ENCODE data around the gene BPGM.

DNA sequence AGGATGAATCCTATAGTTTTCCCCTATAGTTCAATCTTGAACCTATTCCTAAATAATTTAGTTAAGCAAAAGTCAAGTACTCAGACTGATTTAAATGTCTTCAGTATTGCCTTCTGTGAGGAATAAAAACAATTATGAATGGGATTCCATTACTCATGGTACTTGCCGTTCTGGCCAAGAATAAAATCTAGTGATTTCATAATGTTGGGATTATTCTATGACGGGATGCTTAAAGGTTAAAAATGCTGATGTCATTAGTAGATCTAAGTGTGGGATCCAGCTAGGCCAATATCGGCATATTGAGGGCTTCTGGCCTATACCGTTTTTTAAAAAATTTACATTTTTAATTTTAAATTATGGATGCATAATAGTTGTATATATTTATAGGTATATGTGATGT, 5.3 kb downstream of the BPGM start:
- TF ChIP-seq, protein P1, sequence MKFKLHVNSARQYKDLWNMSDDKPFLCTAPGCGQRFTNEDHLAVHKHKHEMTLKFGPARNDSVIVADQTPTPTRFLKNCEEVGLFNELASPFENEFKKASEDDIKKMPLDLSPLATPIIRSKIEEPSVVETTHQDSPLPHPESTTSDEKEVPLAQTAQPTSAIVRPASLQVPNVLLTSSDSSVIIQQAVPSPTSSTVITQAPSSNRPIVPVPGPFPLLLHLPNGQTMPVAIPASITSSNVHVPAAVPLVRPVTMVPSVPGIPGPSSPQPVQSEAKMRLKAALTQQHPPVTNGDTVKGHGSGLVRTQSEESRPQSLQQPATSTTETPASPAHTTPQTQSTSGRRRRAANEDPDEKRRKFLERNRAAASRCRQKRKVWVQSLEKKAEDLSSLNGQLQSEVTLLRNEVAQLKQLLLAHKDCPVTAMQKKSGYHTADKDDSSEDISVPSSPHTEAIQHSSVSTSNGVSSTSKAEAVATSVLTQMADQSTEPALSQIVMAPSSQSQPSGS (CRISPR knock-in tag; IDR thresholded peaks at IDR 0.05) = no peak
- TF ChIP-seq, protein P2, sequence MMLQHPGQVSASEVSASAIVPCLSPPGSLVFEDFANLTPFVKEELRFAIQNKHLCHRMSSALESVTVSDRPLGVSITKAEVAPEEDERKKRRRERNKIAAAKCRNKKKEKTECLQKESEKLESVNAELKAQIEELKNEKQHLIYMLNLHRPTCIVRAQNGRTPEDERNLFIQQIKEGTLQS (IDR thresholded peaks at IDR 0.05) = no peak
- TF ChIP-seq, protein P2 (CRISPR knock-in tag; conservative IDR thresholded peaks at IDR 0.05) = no peak
- no peak for TF ChIP-seq HDAC1 (IDR thresholded peaks at IDR 0.05)
- TF ChIP-seq NRF1 (conservative IDR thresholded peaks at IDR 0.05 in 1 of 2, IDR thresholded peaks at IDR 0.05 in 1 of 2) = no peak
- TF ChIP-seq, protein P3, sequence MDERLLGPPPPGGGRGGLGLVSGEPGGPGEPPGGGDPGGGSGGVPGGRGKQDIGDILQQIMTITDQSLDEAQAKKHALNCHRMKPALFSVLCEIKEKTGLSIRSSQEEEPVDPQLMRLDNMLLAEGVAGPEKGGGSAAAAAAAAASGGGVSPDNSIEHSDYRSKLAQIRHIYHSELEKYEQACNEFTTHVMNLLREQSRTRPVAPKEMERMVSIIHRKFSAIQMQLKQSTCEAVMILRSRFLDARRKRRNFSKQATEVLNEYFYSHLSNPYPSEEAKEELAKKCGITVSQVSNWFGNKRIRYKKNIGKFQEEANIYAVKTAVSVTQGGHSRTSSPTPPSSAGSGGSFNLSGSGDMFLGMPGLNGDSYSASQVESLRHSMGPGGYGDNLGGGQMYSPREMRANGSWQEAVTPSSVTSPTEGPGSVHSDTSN (CRISPR knock-in tag; IDR thresholded peaks at IDR 0.05; ENCODE audit: low read depth) = no peak
- TF ChIP-seq, protein P3 (tag; conservative IDR thresholded peaks at IDR 0.05; ENCODE audit: low read depth) = no peak
- TF ChIP-seq ILK (tag; IDR thresholded peaks at IDR 0.05; ENCODE audit: borderline replicate concordance, low read depth) = no peak
- no peak for TF ChIP-seq ETS1 (conservative IDR thresholded peaks at IDR 0.05; ENCODE audit: control insufficient read depth, low read depth, low read length)
- no peak for TF ChIP-seq SRSF3 (IDR thresholded peaks at IDR 0.05; ENCODE audit: insufficient read depth, low read length)
- no peak for TF ChIP-seq POLR2A (conservative IDR thresholded peaks at IDR 0.05)
- TF ChIP-seq HEY1 (CRISPR knock-in tag; IDR thresholded peaks at IDR 0.05; ENCODE audit: borderline replicate concordance) = no peak
- TF ChIP-seq CTCFL (IDR thresholded peaks at IDR 0.05; ENCODE audit: borderline replicate concordance, insufficient read depth, low read depth, low read length, poor library complexity, severe bottlenecking) = no peak
- TF ChIP-seq, protein P4, sequence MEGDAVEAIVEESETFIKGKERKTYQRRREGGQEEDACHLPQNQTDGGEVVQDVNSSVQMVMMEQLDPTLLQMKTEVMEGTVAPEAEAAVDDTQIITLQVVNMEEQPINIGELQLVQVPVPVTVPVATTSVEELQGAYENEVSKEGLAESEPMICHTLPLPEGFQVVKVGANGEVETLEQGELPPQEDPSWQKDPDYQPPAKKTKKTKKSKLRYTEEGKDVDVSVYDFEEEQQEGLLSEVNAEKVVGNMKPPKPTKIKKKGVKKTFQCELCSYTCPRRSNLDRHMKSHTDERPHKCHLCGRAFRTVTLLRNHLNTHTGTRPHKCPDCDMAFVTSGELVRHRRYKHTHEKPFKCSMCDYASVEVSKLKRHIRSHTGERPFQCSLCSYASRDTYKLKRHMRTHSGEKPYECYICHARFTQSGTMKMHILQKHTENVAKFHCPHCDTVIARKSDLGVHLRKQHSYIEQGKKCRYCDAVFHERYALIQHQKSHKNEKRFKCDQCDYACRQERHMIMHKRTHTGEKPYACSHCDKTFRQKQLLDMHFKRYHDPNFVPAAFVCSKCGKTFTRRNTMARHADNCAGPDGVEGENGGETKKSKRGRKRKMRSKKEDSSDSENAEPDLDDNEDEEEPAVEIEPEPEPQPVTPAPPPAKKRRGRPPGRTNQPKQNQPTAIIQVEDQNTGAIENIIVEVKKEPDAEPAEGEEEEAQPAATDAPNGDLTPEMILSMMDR (IDR thresholded peaks at IDR 0.05 in 2 of 3, conservative IDR thresholded peaks at IDR 0.05 in 1 of 3; ENCODE audit: insufficient read depth in 2 of 3, low read depth in 1 of 3, low read length in 3 of 3) = no peak
- no peak for TF ChIP-seq ZNF274 (IDR thresholded peaks at IDR 0.05; ENCODE audit: borderline replicate concordance, low read depth, low read length)
- TF ChIP-seq, protein P5, sequence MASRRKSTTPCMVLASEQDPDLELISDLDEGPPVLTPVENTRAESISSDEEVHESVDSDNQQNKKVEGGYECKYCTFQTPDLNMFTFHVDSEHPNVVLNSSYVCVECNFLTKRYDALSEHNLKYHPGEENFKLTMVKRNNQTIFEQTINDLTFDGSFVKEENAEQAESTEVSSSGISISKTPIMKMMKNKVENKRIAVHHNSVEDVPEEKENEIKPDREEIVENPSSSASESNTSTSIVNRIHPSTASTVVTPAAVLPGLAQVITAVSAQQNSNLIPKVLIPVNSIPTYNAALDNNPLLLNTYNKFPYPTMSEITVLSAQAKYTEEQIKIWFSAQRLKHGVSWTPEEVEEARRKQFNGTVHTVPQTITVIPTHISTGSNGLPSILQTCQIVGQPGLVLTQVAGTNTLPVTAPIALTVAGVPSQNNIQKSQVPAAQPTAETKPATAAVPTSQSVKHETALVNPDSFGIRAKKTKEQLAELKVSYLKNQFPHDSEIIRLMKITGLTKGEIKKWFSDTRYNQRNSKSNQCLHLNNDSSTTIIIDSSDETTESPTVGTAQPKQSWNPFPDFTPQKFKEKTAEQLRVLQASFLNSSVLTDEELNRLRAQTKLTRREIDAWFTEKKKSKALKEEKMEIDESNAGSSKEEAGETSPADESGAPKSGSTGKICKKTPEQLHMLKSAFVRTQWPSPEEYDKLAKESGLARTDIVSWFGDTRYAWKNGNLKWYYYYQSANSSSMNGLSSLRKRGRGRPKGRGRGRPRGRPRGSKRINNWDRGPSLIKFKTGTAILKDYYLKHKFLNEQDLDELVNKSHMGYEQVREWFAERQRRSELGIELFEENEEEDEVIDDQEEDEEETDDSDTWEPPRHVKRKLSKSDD (conservative IDR thresholded peaks at IDR 0.05; ENCODE audit: low read length) = no peak

All from K562 (cell line).